HepG2 (cell line): Measurements from ENCODE around the gene STUB1. TPM values are rescaled to one million over a fixed set of nuclear protein-coding genes. Genes with fewer than 3 reads are reported as not detected.

Experiments
- ATAC-seq: fragments of 200-7000 bp; cut with Tn5 transposase; 3 replicates; pipeline ENCODE4 v1.9.1; 2020; ENCODE audit warnings: mild to moderate bottlenecking, moderate library complexity
- BruUV-seq: library from RNA; stranded (reverse); fragments of 400-500 nt; replicated peaks from 2 replicates; lab custom pipeline; 2021; lab: Mats Ljungman, UMichigan
- CTCF ChIA-PET: fragments of 300-600 bp; formaldehyde crosslinking; extraction: SDS; loops from one replicate; lab custom pipeline; 2021; ENCODE audit warnings: low total read pairs, inconsistent platforms, low intra/inter-chr PET ratio; lab: Yijun Ruan, JAX
- POLR2A ChIA-PET: fragments of 350-600 bp; sonication (Branson Sonifier 250); formaldehyde crosslinking; loops from one replicate; lab custom pipeline; 2020; ENCODE audit warnings: antibody characterized with exemption, inconsistent platforms; lab: Yijun Ruan, JAX
- DNase-seq: peaks from one replicate; pipeline ENCODE4 v3.0.0-alpha.2; 2015; ENCODE audit warnings: low spot score
- FAIRE-seq: peaks from 3 replicates; lab custom pipeline; 2011; peaks lifted over from hg19 to GRCh38; lab: Jason Lieb, UNC
- H2AFZ ChIP-seq: one replicate; pipeline ENCODE4 v1.6.1; 2011; ENCODE audit warnings: low read length, inconsistent platforms
- H3K27ac ChIP-seq: fragments of 300-600 bp; 3 replicates; pipeline ENCODE4 v1.8.0; 2011; ENCODE audit warnings: mixed run types, mild to moderate bottlenecking, mixed read lengths, low read length, inconsistent platforms; ENCODE audit not compliant: insufficient read depth; ENCODE audit errors: extremely low read length
- H3K27me3 ChIP-seq, 2 experiments: fragments of 200-600 bp in 1 of 2; 2 replicates in 1 of 2; 3 replicates in 1 of 2; pipeline versions ENCODE4 v1.6.0 to v1.8.0; 2011; ENCODE audit warnings: low read length in 2 of 2, mild to moderate bottlenecking in 2 of 2, moderate library complexity in 2 of 2, inconsistent platforms in 1 of 2; ENCODE audit not compliant: insufficient read depth in 2 of 2, control insufficient read depth in 1 of 2
- H3K36me3 ChIP-seq, 2 experiments: fragments of 200-600 bp in 1 of 2; replicated peaks in 1 of 2; 2 replicates in 1 of 2; 3 replicates in 1 of 2; pipeline versions ENCODE4 v1.5.1 to v1.8.0; 2011; ENCODE audit warnings: low read length in 2 of 2, inconsistent platforms in 1 of 2; ENCODE audit not compliant: insufficient read depth in 2 of 2, control insufficient read depth in 1 of 2
- H3K4me1 ChIP-seq: 2 replicates; pipeline ENCODE4 v1.5.1; 2012; ENCODE audit warnings: low read length, inconsistent platforms; ENCODE audit not compliant: insufficient read depth
- H3K4me2 ChIP-seq: 2 replicates; pipeline ENCODE4 v1.6.0; 2011; ENCODE audit warnings: low read depth, low read length, inconsistent platforms
- H3K4me3 ChIP-seq, 3 experiments: fragments of 200-600 bp in 1 of 3; sonication (generic), shearing (Covaris generic) in 1 of 3; replicated peaks in 1 of 3; 2 replicates each; pipeline ENCODE4 v1.5.1; 2011 to 2016; ENCODE audit warnings: low read length in 3 of 3, inconsistent platforms in 2 of 3, low read depth in 2 of 3, mild to moderate bottlenecking in 2 of 3, control low read depth in 1 of 3, mixed read lengths in 1 of 3; ENCODE audit not compliant: insufficient read depth in 1 of 3
- H3K79me2 ChIP-seq: one replicate; pipeline ENCODE4 v1.6.1; 2011; ENCODE audit warnings: low read length, inconsistent platforms; ENCODE audit not compliant: insufficient read depth
- H3K9ac ChIP-seq: 2 replicates; pipeline ENCODE4 v1.6.0; 2011; ENCODE audit warnings: mild to moderate bottlenecking, low read depth, low read length, inconsistent platforms; ENCODE audit not compliant: insufficient read depth
- H3K9me3 ChIP-seq: 2 replicates; pipeline ENCODE4 v1.5.1; 2012; ENCODE audit warnings: mild to moderate bottlenecking, low read length
- H4K20me1 ChIP-seq: 2 replicates; pipeline ENCODE4 v1.6.0; 2011; ENCODE audit warnings: inconsistent platforms, mild to moderate bottlenecking, low read length, moderate library complexity; ENCODE audit not compliant: insufficient read depth
- AGO2 ChIP-seq: fragments of 200-400 bp; formaldehyde crosslinking; optimal IDR thresholded peaks from 2 replicates; pipeline ENCODE3; 2017; ENCODE audit warnings: mild to moderate bottlenecking, low read depth, low read length, moderate library complexity
- ETV5 ChIP-seq: IDR thresholded peaks from 2 replicates; pipeline ENCODE4 v1.6.1; 2018; ENCODE audit warnings: missing biosample characterization, missing genetic modification reagents, inconsistent platforms, borderline replicate concordance
- GATAD1 ChIP-seq: IDR thresholded peaks from 2 replicates; pipeline ENCODE4 v1.6.1; 2016; ENCODE audit warnings: missing genetic modification reagents, missing compliant biosample characterization
- GZF1 ChIP-seq: sonication (generic); formaldehyde crosslinking; IDR thresholded peaks from 2 replicates; pipeline ENCODE4 v1.5.1; 2020; ENCODE audit warnings: mild to moderate bottlenecking, missing genetic modification reagents
- HIC2 ChIP-seq: sonication (generic); formaldehyde crosslinking; IDR thresholded peaks from 2 replicates; pipeline ENCODE4 v1.9.0; 2022; ENCODE audit warnings: low read depth, missing genetic modification reagents
- KAT8 ChIP-seq: IDR thresholded peaks from 2 replicates; pipeline ENCODE4 v1.6.1; 2016; ENCODE audit warnings: missing genetic modification reagents, missing compliant biosample characterization
- MTERF4 ChIP-seq: sonication (generic); formaldehyde crosslinking; IDR thresholded peaks from 2 replicates; pipeline ENCODE4 v1.8.0; 2023; ENCODE audit warnings: mild to moderate bottlenecking, missing genetic modification reagents
- MYC ChIP-seq: sonication (generic); formaldehyde crosslinking; IDR thresholded peaks from 2 replicates; pipeline ENCODE4 v1.9.0; 2021; ENCODE audit warnings: missing genetic modification reagents, borderline replicate concordance
- RBFOX2 ChIP-seq: fragments of 200-400 bp; formaldehyde crosslinking; IDR thresholded peaks from 2 replicates; pipeline ENCODE4 v1.6.1; 2017; ENCODE audit warnings: low read depth, mild to moderate bottlenecking, low read length
- ZFP62 ChIP-seq: sonication (generic); formaldehyde crosslinking; IDR thresholded peaks from 2 replicates; pipeline ENCODE4 v1.4.0; 2020; ENCODE audit warnings: missing genetic modification reagents
- ZFX ChIP-seq: sonication (generic); formaldehyde crosslinking; IDR thresholded peaks from 2 replicates; pipeline ENCODE4 v1.4.0; 2020; ENCODE audit warnings: mild to moderate bottlenecking, low read depth, missing genetic modification reagents, moderate library complexity
- ZNF232 ChIP-seq: sonication (generic); formaldehyde crosslinking; IDR thresholded peaks from 2 replicates; pipeline ENCODE4 v1.4.0; 2020; ENCODE audit warnings: missing genetic modification reagents, borderline replicate concordance
- ZNF749 ChIP-seq: sonication (generic); formaldehyde crosslinking; IDR thresholded peaks from 2 replicates; pipeline ENCODE4 v1.8.0; 2022; ENCODE audit warnings: mild to moderate bottlenecking, missing genetic modification reagents, moderate library complexity, borderline replicate concordance
- ZNF777 ChIP-seq: sonication (generic); formaldehyde crosslinking; IDR thresholded peaks from 2 replicates; pipeline ENCODE4 v1.4.0; 2020; ENCODE audit warnings: missing genetic modification reagents
- WGBS: methylation state at CpG from one replicate; pipeline ENCODE4 v1.1.6; 2017; ENCODE audit warnings: low lambda C conversion rate; 5-methylcytosine and 5-hydroxymethylcytosine counted together
- in situ Hi-C: cut with HindIII; loops from 2 replicates; pipeline ENCODE4 v1.10.0; 2017; ENCODE audit warnings: low pct_unique_long_range_greater_than_20kb; ENCODE audit not compliant: extremely low pct_ligation_motif_present
- intact Hi-C: fragments of 100-400 bp; cut with micrococcal nuclease; formaldehyde crosslinking; loops from one replicate; pipeline ENCODE4 v1.10.0; 2022; ENCODE audit not compliant: unreplicated experiment
- polyA plus RNA-seq, 8 experiments: library from polyadenylated mRNA; depleted of rRNA in 3 of 8; stranded (reverse) in 7 of 8; unstranded in 1 of 8; fragments of >200 nt; fragmentation: Illumina TruSeq in 4 of 8; extraction: Trizol in 4 of 8; gene quantifications; 2 replicates each; pipeline versions ENCODE4 v1.2.1 to v1.2.3, GENCODE V29; 2011 to 2016; ENCODE audit warnings: low read depth in 4 of 8, missing spikeins in 1 of 8, mixed read lengths in 1 of 8; ENCODE audit not compliant: insufficient read depth in 1 of 8
- total RNA-seq, 5 experiments: library from RNA; depleted of rRNA; stranded (reverse); fragments of >200 nt; fragmentation: Illumina TruSeq; extraction: Trizol; gene quantifications; 2 replicates each; pipeline ENCODE4 v1.2.3, GENCODE V29; 2016; ENCODE audit warnings: low read depth in 1 of 5
- TF ChIP-seq, protein P1 (sequence below): sonication (generic); formaldehyde crosslinking; IDR thresholded peaks from 2 replicates; pipeline ENCODE4 v1.5.0; 2020; ENCODE audit warnings: mild to moderate bottlenecking, missing genetic modification reagents
- TF ChIP-seq, protein P2 (sequence below): sonication (generic); formaldehyde crosslinking; IDR thresholded peaks from 2 replicates; pipeline ENCODE4 v1.5.0; 2020; ENCODE audit warnings: missing genetic modification reagents

Gene STUB1
- total and polyA plus RNA-seq, 2 of the 13 experiments (the other 11 are each of a cell fraction or from before 2014, with no cell fraction given): 52.9 to 78.2 TPM

- 0 out of 2 replicates have a peak, but pooled peaks have one; percentile 25 for TF ChIP-seq ZFX (CRISPR knock-in tag)
Measured at GRCh38 chr16:693364-693763, 13.2 kb downstream of the STUB1 start (continued).

- Histone ChIP-seq H4K20me1 (no peaks in the 10 kb centered on the region), H3K36me3 (no peaks in the 10 kb centered on the region), H3K9me3 (no peaks in the 10 kb centered on the region), H3K27ac (no peak overlapping the region), H2AFZ (no peak overlapping the region), H3K79me2 (peaks cover 2% of the 10 kb centered on the region), H3K27me3 (peaks cover 7 to 34% of the 10 kb centered on the region in 2 experiments), H3K4me3 (peak overlapping the region in 2 of 3 experiments; percentile 20 to 69; a peak in 3 of 6 replicates), H3K4me2 (peak overlapping the region; percentile 84), H3K4me1 (peaks cover 23% of the 10 kb centered on the region), H3K9ac (no peak overlapping the region)
- no TSS peak for BruUV-seq
- FAIRE-seq (no peak), DNase-seq (no peak), ATAC-seq (no peak)
- POLR2A ChIA-PET: interaction anchor here (3.4 kb wide), 1 partner anchor 27 kb away, joined by 21 read pairs; the partner anchor contains the start of gene ANTKMT
- in situ Hi-C loops (no loop called here), intact Hi-C loops (no loop called here)
- CTCF ChIA-PET: no interaction called here
- WGBS: 38% methylated on average over 6 of the region's 37 CpGs
- TF ChIP-seq HIC2 (CRISPR knock-in tag) (0 out of 2 replicates have a peak, but pooled peaks have one; percentile 6), ETV5 (CRISPR knock-in tag) (no peak), ZNF749 (CRISPR knock-in tag) (no peak), KAT8 (no peak), GATAD1 (CRISPR knock-in tag) (no peak), ZNF777 (CRISPR knock-in tag) (no peak), RBFOX2 (0 out of 2 replicates have a peak, but pooled peaks have one; percentile 16), MYC (CRISPR knock-in tag) (0 out of 2 replicates have a peak, but pooled peaks have one; percentile 9), ZFP62 (no peak), GZF1 (CRISPR knock-in tag) (no peak), ZNF232 (no peak), AGO2 (peak; percentile 40), MTERF4 (CRISPR knock-in tag) (no peak)
- TF ChIP-seq, protein P1, sequence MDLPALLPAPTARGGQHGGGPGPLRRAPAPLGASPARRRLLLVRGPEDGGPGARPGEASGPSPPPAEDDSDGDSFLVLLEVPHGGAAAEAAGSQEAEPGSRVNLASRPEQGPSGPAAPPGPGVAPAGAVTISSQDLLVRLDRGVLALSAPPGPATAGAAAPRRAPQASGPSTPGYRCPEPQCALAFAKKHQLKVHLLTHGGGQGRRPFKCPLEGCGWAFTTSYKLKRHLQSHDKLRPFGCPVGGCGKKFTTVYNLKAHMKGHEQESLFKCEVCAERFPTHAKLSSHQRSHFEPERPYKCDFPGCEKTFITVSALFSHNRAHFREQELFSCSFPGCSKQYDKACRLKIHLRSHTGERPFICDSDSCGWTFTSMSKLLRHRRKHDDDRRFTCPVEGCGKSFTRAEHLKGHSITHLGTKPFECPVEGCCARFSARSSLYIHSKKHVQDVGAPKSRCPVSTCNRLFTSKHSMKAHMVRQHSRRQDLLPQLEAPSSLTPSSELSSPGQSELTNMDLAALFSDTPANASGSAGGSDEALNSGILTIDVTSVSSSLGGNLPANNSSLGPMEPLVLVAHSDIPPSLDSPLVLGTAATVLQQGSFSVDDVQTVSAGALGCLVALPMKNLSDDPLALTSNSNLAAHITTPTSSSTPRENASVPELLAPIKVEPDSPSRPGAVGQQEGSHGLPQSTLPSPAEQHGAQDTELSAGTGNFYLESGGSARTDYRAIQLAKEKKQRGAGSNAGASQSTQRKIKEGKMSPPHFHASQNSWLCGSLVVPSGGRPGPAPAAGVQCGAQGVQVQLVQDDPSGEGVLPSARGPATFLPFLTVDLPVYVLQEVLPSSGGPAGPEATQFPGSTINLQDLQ (CRISPR knock-in tag): no peak
- TF ChIP-seq, protein P2, sequence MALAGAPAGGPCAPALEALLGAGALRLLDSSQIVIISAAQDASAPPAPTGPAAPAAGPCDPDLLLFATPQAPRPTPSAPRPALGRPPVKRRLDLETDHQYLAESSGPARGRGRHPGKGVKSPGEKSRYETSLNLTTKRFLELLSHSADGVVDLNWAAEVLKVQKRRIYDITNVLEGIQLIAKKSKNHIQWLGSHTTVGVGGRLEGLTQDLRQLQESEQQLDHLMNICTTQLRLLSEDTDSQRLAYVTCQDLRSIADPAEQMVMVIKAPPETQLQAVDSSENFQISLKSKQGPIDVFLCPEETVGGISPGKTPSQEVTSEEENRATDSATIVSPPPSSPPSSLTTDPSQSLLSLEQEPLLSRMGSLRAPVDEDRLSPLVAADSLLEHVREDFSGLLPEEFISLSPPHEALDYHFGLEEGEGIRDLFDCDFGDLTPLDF (CRISPR knock-in tag): no peak
Measured at GRCh38 chr16:693766-694165, 13.6 kb downstream of the STUB1 start.
